AG10803 (cell line): ENCODE data around the gene FBXO44.

Source experiments
- DNase-seq: peaks from one replicate; pipeline ENCODE4 v3.0.0; 2010; ENCODE audit warnings: low read depth
- H3K4me3 ChIP-seq: 2 replicates; pipeline ENCODE4 v1.5.1; 2011; ENCODE audit warnings: mild to moderate bottlenecking, low read length, control low read depth
- CTCF ChIP-seq: conservative IDR thresholded peaks from 2 replicates; pipeline ENCODE4 v1.5.1; 2011; ENCODE audit warnings: mild to moderate bottlenecking, low read length, control low read depth, inconsistent platforms

FBXO44 gene

GRCh38 chr1:11707621-11708276 lies 53.1 kb downstream of the FBXO44 start:
- DNase-seq: no peak
- no peak overlapping the region for H3K4me3 ChIP-seq

GRCh38 chr1:11708554-11709350 lies 54.1 kb downstream of the FBXO44 start:
- no peak for DNase-seq
- no peak overlapping the region for H3K4me3 ChIP-seq
- TF ChIP-seq CTCF: no peak

More at GRCh38 chr1:11707621-11708276, 53.1 kb downstream of the FBXO44 start:
- TF ChIP-seq CTCF: no peak

- no peak for TF ChIP-seq CTCF
- no peak for DNase-seq
Measured at GRCh38 chr1:11711490-11711889, 56.8 kb downstream of the FBXO44 start.

GRCh38 chr1:11712285-11712684 lies 57.6 kb downstream of the FBXO44 start:
- DNase-seq: no peak
- H3K4me3 ChIP-seq: no peak overlapping the region
- TF ChIP-seq CTCF: no peak

More at GRCh38 chr1:11711490-11711889, 56.8 kb downstream of the FBXO44 start:
- H3K4me3 ChIP-seq: no peak overlapping the region
